CD14-positive monocyte (primary cell): ENCODE results near the gene BBOF1. TPM values are rescaled to one million over a fixed set of nuclear protein-coding genes. Genes with fewer than 3 reads are reported as not detected.

Experiments used
- DNase-seq, 3 donors: peaks; one replicate each; pipeline ENCODE4 v3.0.0-alpha.2; 2011 to 2022
- H2AFZ ChIP-seq: 2 replicates; pipeline ENCODE4 v1.6.0; 2012; ENCODE audit warnings: mild to moderate bottlenecking, low read depth, low read length, inconsistent platforms; ENCODE audit not compliant: insufficient read depth, poor library complexity, severe bottlenecking
- H3K27ac ChIP-seq, 2 donors: 1 replicate in 1 of 2; 2 replicates in 1 of 2; pipeline ENCODE4 v1.5.1; 2012 to 2013; ENCODE audit warnings: low read length in 2 of 2, control low read depth in 1 of 2, inconsistent platforms in 1 of 2, low read depth in 1 of 2, mild to moderate bottlenecking in 1 of 2
- H3K27me3 ChIP-seq, 2 donors: one replicate each; pipeline versions ENCODE4 v1.6.0 to v1.6.1; 2011 to 2013; ENCODE audit warnings: low read length in 2 of 2; ENCODE audit not compliant: control insufficient read depth in 2 of 2, insufficient read depth in 2 of 2
- H3K36me3 ChIP-seq, 2 donors: replicated peaks in 1 of 2; 1 replicate in 1 of 2; 2 replicates in 1 of 2; pipeline versions ENCODE4 v1.5.1 to v1.6.1; 2012 to 2013; ENCODE audit warnings: low read length in 2 of 2, control low read depth in 1 of 2, inconsistent platforms in 1 of 2, mild to moderate bottlenecking in 1 of 2; ENCODE audit not compliant: insufficient read depth in 2 of 2, control insufficient read depth in 1 of 2
- H3K4me1 ChIP-seq, 2 donors: 1 replicate in 1 of 2; 2 replicates in 1 of 2; pipeline versions ENCODE4 v1.5.1 to v1.6.1; 2012 to 2013; ENCODE audit warnings: low read length in 2 of 2, control low read depth in 1 of 2, inconsistent platforms in 1 of 2, mild to moderate bottlenecking in 1 of 2, moderate library complexity in 1 of 2; ENCODE audit not compliant: insufficient read depth in 2 of 2, control insufficient read depth in 1 of 2
- H3K4me2 ChIP-seq: replicated peaks from 2 replicates; pipeline ENCODE3; 2012; ENCODE audit warnings: low read length, moderate library complexity, mild to moderate bottlenecking; ENCODE audit not compliant: poor library complexity, severe bottlenecking; ENCODE audit errors: extremely low read depth
- H3K4me3 ChIP-seq, 3 experiments: fragments of 200-600 bp in 1 of 3; sonication (generic) in 1 of 3; replicated peaks in 1 of 3; 1 replicate in 2 of 3; 2 replicates in 1 of 3; pipeline ENCODE4 v1.5.1; 2011 to 2013; ENCODE audit warnings: low read length in 3 of 3, mild to moderate bottlenecking in 3 of 3, control low read depth in 2 of 3, low read depth in 2 of 3, inconsistent platforms in 1 of 3, moderate library complexity in 1 of 3
- H3K79me2 ChIP-seq: 2 replicates; pipeline ENCODE4 v1.6.0; 2012; ENCODE audit warnings: mild to moderate bottlenecking, control low read depth, inconsistent platforms, low read length, moderate library complexity; ENCODE audit not compliant: insufficient read depth
- H3K9ac ChIP-seq: 2 replicates; pipeline ENCODE4 v1.6.0; 2017; ENCODE audit warnings: low read length, mild to moderate bottlenecking; ENCODE audit not compliant: insufficient read depth, poor library complexity, severe bottlenecking
- H3K9me3 ChIP-seq, 2 donors: replicated peaks in 1 of 2; 1 replicate in 1 of 2; 2 replicates in 1 of 2; pipeline versions ENCODE4 v1.5.1 to v1.6.1; 2012 to 2013; ENCODE audit warnings: low read length in 2 of 2, control low read depth in 1 of 2; ENCODE audit not compliant: control insufficient read depth in 1 of 2, insufficient read depth in 1 of 2
- H4K20me1 ChIP-seq: 2 replicates; pipeline ENCODE4 v1.6.0; 2012; ENCODE audit warnings: mild to moderate bottlenecking, low read length, control low read depth, moderate library complexity; ENCODE audit not compliant: insufficient read depth
- H3K27ac Mint-ChIP-seq, 7 donors: one replicate each; pipeline ENCODE4 v1.8.0; 2020; ENCODE audit warnings: mild to moderate bottlenecking in 7 of 7, mixed read lengths in 7 of 7, moderate library complexity in 6 of 7, inconsistent platforms in 2 of 7
- H3K27me3 Mint-ChIP-seq, 3 donors: one replicate each; pipeline ENCODE4 v1.8.0; 2021 to 2022; ENCODE audit warnings: low read depth in 3 of 3, mild to moderate bottlenecking in 3 of 3, mixed read lengths in 3 of 3, moderate library complexity in 3 of 3, inconsistent platforms in 1 of 3
- H3K36me3 Mint-ChIP-seq, 2 donors: one replicate each; pipeline ENCODE4 v1.8.0; 2020; ENCODE audit warnings: mixed read lengths in 2 of 2, inconsistent platforms in 1 of 2, mild to moderate bottlenecking in 1 of 2
- H3K4me1 Mint-ChIP-seq: one replicate; pipeline ENCODE4 v1.8.0; 2020; ENCODE audit warnings: mild to moderate bottlenecking, mixed read lengths
- H3K4me3 Mint-ChIP-seq, 2 donors: one replicate each; pipeline ENCODE4 v1.8.0; 2020; ENCODE audit warnings: mild to moderate bottlenecking in 2 of 2, mixed read lengths in 2 of 2, moderate library complexity in 1 of 2
- H3K9me3 Mint-ChIP-seq, 7 donors: one replicate each; pipeline ENCODE4 v1.8.0; 2020 to 2022; ENCODE audit warnings: mixed read lengths in 7 of 7, mild to moderate bottlenecking in 6 of 7, moderate library complexity in 6 of 7, inconsistent platforms in 2 of 7
- WGBS: methylation state at CpG from one replicate; pipeline ENCODE4 v1.1.5; 2013; ENCODE audit warnings: missing lambda C conversion rate; ENCODE audit not compliant: insufficient coverage; 5-methylcytosine and 5-hydroxymethylcytosine counted together
- intact Hi-C, 2 donors: fragments of 100-400 bp; cut with micrococcal nuclease; formaldehyde crosslinking; loops; one replicate each; pipeline versions ENCODE4 v1.15.0 to v1.15.1; 2023
- polyA plus RNA-seq, 3 donors: library from polyadenylated mRNA; depleted of rRNA in 1 of 3; unstranded in 2 of 3; stranded (reverse) in 1 of 3; fragments of 300-500 nt in 2 of 3; fragments of >200 nt in 1 of 3; fragmentation: Illumina TruSeq in 2 of 3; gene quantifications; 1 replicate in 2 of 3; 2 replicates in 1 of 3; pipeline ENCODE4 v1.2.3, GENCODE V29; 2012 to 2021
- TF ChIP-seq, protein P1 (sequence below): fragments of 200-600 bp; IDR thresholded peaks from one replicate; pipeline ENCODE4 v1.8.0; 2022; ENCODE audit warnings: antibody characterized with exemption, mild to moderate bottlenecking

Gene BBOF1
- polyA plus RNA-seq, 3 donors: 0.01 to 0.94 TPM; not detected in 1

DNA sequence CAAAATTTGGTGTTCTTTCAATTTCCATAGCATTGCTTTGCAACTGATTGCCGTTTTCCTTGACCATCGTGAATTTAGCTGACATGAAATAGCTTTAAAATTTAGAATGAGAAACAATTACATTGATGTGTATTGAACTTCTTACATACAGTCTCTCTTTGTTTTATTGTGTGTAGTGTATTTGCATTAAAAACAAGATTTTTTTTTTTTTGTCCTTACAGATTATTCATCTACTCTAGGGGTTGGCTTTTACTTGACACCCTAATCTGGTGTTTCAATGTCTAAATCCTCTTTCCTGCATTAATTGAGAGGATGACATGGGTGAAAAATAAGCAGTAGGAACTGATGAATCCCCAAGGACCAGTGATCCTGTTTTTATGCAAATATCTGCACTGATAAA, 86.2 kb downstream of the BBOF1 start:
- Histone ChIP-seq H4K20me1 (no peaks in the 10 kb centered on the region), H2AFZ (no peak overlapping the region), H3K9ac (no peak overlapping the region), H3K4me1 (no peaks in the 10 kb centered on the region), H3K9me3 (no peaks in the 10 kb centered on the region), H3K27me3 (no peaks in the 10 kb centered on the region), H3K79me2 (no peaks in the 10 kb centered on the region), H3K36me3 (peaks cover 33 to 81% of the 10 kb centered on the region in 2 donors), H3K4me3 (no peak overlapping the region), H3K4me2 (no peak overlapping the region), H3K27ac (no peak overlapping the region)
- Mint-ChIP-seq H3K36me3 (peaks cover 48 to 70% of the 10 kb centered on the region in 2 donors), H3K9me3 (no peaks in the 10 kb centered on the region), H3K4me3 (no peak overlapping the region), H3K4me1 (no peaks in the 10 kb centered on the region), H3K27me3 (no peaks in the 10 kb centered on the region), H3K27ac (no peak overlapping the region)
- DNase-seq: no peak
- WGBS: no CpG with 5 or more reads among the region's 2 CpGs
- intact Hi-C loops: no loop called here
- TF ChIP-seq, protein P1, sequence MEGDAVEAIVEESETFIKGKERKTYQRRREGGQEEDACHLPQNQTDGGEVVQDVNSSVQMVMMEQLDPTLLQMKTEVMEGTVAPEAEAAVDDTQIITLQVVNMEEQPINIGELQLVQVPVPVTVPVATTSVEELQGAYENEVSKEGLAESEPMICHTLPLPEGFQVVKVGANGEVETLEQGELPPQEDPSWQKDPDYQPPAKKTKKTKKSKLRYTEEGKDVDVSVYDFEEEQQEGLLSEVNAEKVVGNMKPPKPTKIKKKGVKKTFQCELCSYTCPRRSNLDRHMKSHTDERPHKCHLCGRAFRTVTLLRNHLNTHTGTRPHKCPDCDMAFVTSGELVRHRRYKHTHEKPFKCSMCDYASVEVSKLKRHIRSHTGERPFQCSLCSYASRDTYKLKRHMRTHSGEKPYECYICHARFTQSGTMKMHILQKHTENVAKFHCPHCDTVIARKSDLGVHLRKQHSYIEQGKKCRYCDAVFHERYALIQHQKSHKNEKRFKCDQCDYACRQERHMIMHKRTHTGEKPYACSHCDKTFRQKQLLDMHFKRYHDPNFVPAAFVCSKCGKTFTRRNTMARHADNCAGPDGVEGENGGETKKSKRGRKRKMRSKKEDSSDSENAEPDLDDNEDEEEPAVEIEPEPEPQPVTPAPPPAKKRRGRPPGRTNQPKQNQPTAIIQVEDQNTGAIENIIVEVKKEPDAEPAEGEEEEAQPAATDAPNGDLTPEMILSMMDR: no peak

- WGBS: no CpG with 5 or more reads among the region's 1 CpG
- intact Hi-C loops: no loop called here
- Histone ChIP-seq H3K4me1 (no peaks in the 10 kb centered on the region), H3K79me2 (no peaks in the 10 kb centered on the region), H3K27me3 (no peaks in the 10 kb centered on the region), H3K9me3 (no peaks in the 10 kb centered on the region), H3K4me2 (no peak overlapping the region), H4K20me1 (no peaks in the 10 kb centered on the region), H2AFZ (no peak overlapping the region), H3K27ac (no peak overlapping the region), H3K9ac (no peak overlapping the region), H3K36me3 (peaks cover 15 to 73% of the 10 kb centered on the region in 2 donors), H3K4me3 (no peak overlapping the region)
- Mint-ChIP-seq H3K27ac (no peak overlapping the region), H3K4me3 (no peak overlapping the region), H3K36me3 (peaks cover 43 to 63% of the 10 kb centered on the region in 2 donors), H3K4me1 (no peaks in the 10 kb centered on the region), H3K9me3 (no peaks in the 10 kb centered on the region), H3K27me3 (no peaks in the 10 kb centered on the region)
- DNase-seq: no peak
- TF ChIP-seq, protein P1: no peak
Observed at GRCh38 chr14:74109369-74109768, 90.2 kb downstream of the BBOF1 start.
